K562 treated with DMSO at 1 percent for 12 hours (cell line): ENCODE data around the gene MSL3. TPM values are rescaled to one million over a fixed set of nuclear protein-coding genes. Genes with fewer than 3 reads are reported as not detected.

ENCODE experiments used
- total RNA-seq: library from RNA; unstranded; fragments of 300-600 nt; gene quantifications from 2 replicates; pipeline ENCODE4 v1.2.3, GENCODE V29; 2022; ENCODE audit not compliant: insufficient read depth

The MSL3 gene, protein sequence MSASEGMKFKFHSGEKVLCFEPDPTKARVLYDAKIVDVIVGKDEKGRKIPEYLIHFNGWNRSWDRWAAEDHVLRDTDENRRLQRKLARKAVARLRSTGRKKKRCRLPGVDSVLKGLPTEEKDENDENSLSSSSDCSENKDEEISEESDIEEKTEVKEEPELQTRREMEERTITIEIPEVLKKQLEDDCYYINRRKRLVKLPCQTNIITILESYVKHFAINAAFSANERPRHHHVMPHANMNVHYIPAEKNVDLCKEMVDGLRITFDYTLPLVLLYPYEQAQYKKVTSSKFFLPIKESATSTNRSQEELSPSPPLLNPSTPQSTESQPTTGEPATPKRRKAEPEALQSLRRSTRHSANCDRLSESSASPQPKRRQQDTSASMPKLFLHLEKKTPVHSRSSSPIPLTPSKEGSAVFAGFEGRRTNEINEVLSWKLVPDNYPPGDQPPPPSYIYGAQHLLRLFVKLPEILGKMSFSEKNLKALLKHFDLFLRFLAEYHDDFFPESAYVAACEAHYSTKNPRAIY
- 10.9 and 17.9 TPM in 2 replicates for total RNA-seq

DNA sequence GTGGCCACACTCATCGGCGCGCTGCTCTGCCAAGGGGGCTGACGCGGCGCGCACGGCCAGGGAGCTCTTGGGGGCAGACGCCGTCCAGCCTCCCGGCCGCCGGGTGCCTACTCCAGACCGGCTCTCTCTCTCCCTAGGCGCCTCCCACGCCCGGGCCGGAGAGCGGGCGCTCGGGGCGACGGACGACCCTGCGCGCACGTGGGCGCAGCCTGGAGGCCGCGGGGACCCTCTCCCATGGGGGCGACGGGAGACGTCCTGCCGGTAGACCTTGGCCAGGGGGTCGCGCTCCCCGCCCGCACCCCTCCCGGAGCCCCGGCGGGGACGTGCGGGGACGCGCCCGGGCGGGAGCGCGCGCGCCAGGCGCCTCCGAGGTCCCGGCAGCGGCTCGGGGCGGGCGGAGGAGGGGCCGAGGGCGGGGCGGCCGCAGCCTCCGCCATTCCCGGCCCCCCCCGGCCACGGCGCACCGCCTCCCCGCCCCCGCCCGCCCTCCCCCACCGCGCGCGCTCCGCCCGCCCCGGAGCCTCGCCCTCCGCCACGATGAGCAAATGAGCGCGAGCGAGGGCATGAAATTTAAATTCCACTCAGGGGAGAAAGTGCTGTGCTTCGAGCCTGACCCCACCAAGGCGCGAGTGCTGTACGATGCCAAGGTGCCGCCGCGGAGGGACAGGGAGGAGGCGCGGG is at the start of gene MSL3:
Gene MSL3, plus strand, starts transcription at position 519 of the 681 bp plus-strand sequence. Its CDS starts 27 bp downstream, at position 546.

Other genes starting within 250 kb of the MSL3 start
- 6.0 and 14.1 TPM in 2 replicates for gene ARHGAP6, start 92.3 kb upstream of the MSL3 start, total RNA-seq